HG02623 (cell line): ENCODE measurements around the gene PNN.
"Not testable (repeated sequence)": the region's sequence is repeated elsewhere in the genome, so short reads cannot be mapped to it uniquely, and the experiment has no call there.

Source experiments
- ATAC-seq: cut with Tn5 transposase; IDR thresholded peaks from one replicate; pipeline ENCODE4 v1.9.1; 2021; ENCODE audit warnings: moderate library complexity; ENCODE audit not compliant: unreplicated experiment

Gene PNN

GRCh38 chr14:39174560-39175444, at the start of gene PNN:
TSS of gene PNN (plus strand) at chr14:39175254. CDS start at chr14:39175280, 26 bp downstream.
- peak; percentile 91 for ATAC-seq

GRCh38 chr14:39137835-39138234, 37.2 kb upstream of the PNN start:
- not testable (repeated sequence) for ATAC-seq

GRCh38 chr14:39138440-39138839, 36.6 kb upstream of the PNN start:
- no peak for ATAC-seq

GRCh38 chr14:39140170-39140569, 34.9 kb upstream of the PNN start:
- no peak for ATAC-seq

- not testable (repeated sequence) for ATAC-seq
Measured at GRCh38 chr14:39141623-39142022, 33.4 kb upstream of the PNN start.

- ATAC-seq, result not testable (repeated sequence)
Measured at GRCh38 chr14:39143226-39143625, 31.8 kb upstream of the PNN start.

GRCh38 chr14:39145266-39145966, 29.6 kb upstream of the PNN start:
- ATAC-seq, result no peak

GRCh38 chr14:39154594-39155189, 20.4 kb upstream of the PNN start:
- ATAC-seq, result no peak

GRCh38 chr14:39157491-39157890, 17.6 kb upstream of the PNN start:
- no peak for ATAC-seq

GRCh38 chr14:39158222-39158858, 16.7 kb upstream of the PNN start:
- no peak for ATAC-seq

GRCh38 chr14:39160494-39160893, 14.6 kb upstream of the PNN start:
- ATAC-seq, result no peak

- ATAC-seq, result not testable (repeated sequence)
Measured at GRCh38 chr14:39167797-39168320, 7.2 kb upstream of the PNN start.

GRCh38 chr14:39168591-39168990, 6.5 kb upstream of the PNN start:
- ATAC-seq, result no peak

GRCh38 chr14:39169541-39169900, 5.5 kb upstream of the PNN start:
- no peak for ATAC-seq

- no peak for ATAC-seq
Measured at GRCh38 chr14:39173198-39173597, 1.9 kb upstream of the PNN start.

GRCh38 chr14:39175445-39176262, 600 bp downstream of the PNN start:
- ATAC-seq, result peak; percentile 1

GRCh38 chr14:39176263-39177167, 1.5 kb downstream of the PNN start:
- ATAC-seq, result no peak

GRCh38 chr14:39177168-39177545, 2.1 kb downstream of the PNN start:
- no peak for ATAC-seq

GRCh38 chr14:39179042-39179441, 4.0 kb downstream of the PNN start:
- ATAC-seq, result no peak
